Testis (tissue), 3 donors: Measurements from ENCODE around the gene ANKRD28. TPM values are rescaled to one million over a fixed set of nuclear protein-coding genes. Genes with fewer than 3 reads are reported as not detected.

Source experiments
- DNase-seq: peaks from one replicate; pipeline ENCODE4 v3.0.0-alpha.2; 2019
- H3K27ac ChIP-seq, 2 donors: fragments of 200-600 bp; sonication (generic); one replicate each; pipeline ENCODE4 v1.5.1; 2019
- H3K27me3 ChIP-seq: fragments of 200-600 bp; sonication (generic); one replicate; pipeline ENCODE4 v1.5.1; 2019
- H3K36me3 ChIP-seq: fragments of 200-600 bp; sonication (generic); one replicate; pipeline ENCODE4 v1.5.1; 2017; ENCODE audit warnings: low read depth; ENCODE audit errors: missing control alignments
- H3K4me1 ChIP-seq: fragments of 200-600 bp; sonication (generic); one replicate; pipeline ENCODE4 v1.5.1; 2019
- H3K4me3 ChIP-seq, 2 donors: fragments of 200-600 bp; sonication (generic); one replicate each; pipeline ENCODE4 v1.5.1; 2017 to 2019
- H3K9me3 ChIP-seq: fragments of 200-600 bp; sonication (generic); one replicate; pipeline ENCODE4 v1.5.1; 2017
- CTCF ChIP-seq, 3 experiments: fragments of 450-650 bp in 2 of 3; fragments of 200-600 bp in 1 of 3; sonication (generic) in 1 of 3; IDR thresholded peaks; one replicate each; pipeline ENCODE4 v1.5.1; 2016 to 2019; ENCODE audit warnings: antibody characterized with exemption in 3 of 3, mild to moderate bottlenecking in 2 of 3, moderate library complexity in 1 of 3
- POLR2A ChIP-seq: fragments of 450-650 bp; IDR thresholded peaks from one replicate; pipeline ENCODE4 v1.6.1; 2017; ENCODE audit warnings: antibody characterized with exemption, mild to moderate bottlenecking, moderate library complexity
- WGBS, 2 donors: methylation state at CpG; one replicate each; pipeline ENCODE4 v1.1.5; 2018; 5-methylcytosine and 5-hydroxymethylcytosine counted together
- intact Hi-C: fragments of 100-400 bp; cut with DNase I; formaldehyde crosslinking; loops from one replicate; pipeline ENCODE4 v1.15.1; 2023; ENCODE audit warnings: low total_unique reads
- polyA plus RNA-seq: library from polyadenylated mRNA; stranded (reverse); fragments of 350-450 nt; fragmentation: Illumina TruSeq; extraction: RNeasy Lipid Tissue Mini Kit (QIAGEN cat#74804); gene quantifications from one replicate; pipeline ENCODE4 v1.2.3, GENCODE V29; 2014; ENCODE audit warnings: low read depth, low replicate concordance; ENCODE audit not compliant: insufficient read depth
- total RNA-seq, 2 donors: library from RNA; depleted of rRNA; stranded (reverse); fragments of >200 nt; gene quantifications; one replicate each; pipeline ENCODE4 v1.2.3, GENCODE V29; 2016

The ANKRD28 gene
- total and polyA plus RNA-seq, 3 donors from 2014 or later, result 82.8 to 96.3 (median 93.8) TPM

DNA sequence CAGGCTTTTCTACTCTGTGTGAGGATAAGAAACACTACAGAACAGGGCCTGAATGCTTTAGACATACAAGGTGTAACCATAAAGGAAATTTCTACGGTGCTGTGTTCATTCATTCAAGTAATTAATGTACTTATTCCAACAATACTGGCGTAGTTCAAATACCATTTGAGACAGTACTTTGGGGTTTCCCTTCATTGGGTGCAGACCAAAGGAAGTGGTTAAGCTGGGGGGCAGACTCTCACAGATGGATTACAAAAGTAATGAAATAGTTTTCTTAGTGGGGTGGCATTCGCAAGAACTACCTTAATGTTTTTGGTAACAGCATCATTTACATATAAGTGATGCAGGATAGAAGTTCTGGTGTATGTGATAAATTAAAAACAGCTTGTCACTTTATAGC is 130.3 kb downstream of the ANKRD28 start:
- WGBS, 2 donors, result 94% methylated on average over 3 of the region's 3 CpGs
- no peaks in the 10 kb centered on the region for H3K4me1 ChIP-seq
- intact Hi-C loops, result no loop called here
- TF ChIP-seq CTCF (IDR thresholded peaks at IDR 0.05) (no peak), POLR2A (no peak)
- H3K27me3 ChIP-seq, result no peaks in the 10 kb centered on the region
- no peak for DNase-seq
- no peak overlapping the region for H3K4me3 ChIP-seq
- H3K27ac ChIP-seq, result no peak overlapping the region
- H3K36me3 ChIP-seq, result no peaks in the 10 kb centered on the region
- H3K9me3 ChIP-seq, result no peaks in the 10 kb centered on the region

- WGBS, 2 donors, result 70 to 81% methylated on average over 5 of the region's 5 CpGs
- DNase-seq, result no peak
Measured at GRCh38 chr3:15666277-15666676, 131.5 kb downstream of the ANKRD28 start.

GRCh38 chr3:15665510-15666150 is 132.1 kb downstream of the ANKRD28 start:
- Histone ChIP-seq H3K9me3 (no peaks in the 10 kb centered on the region), H3K4me1 (no peaks in the 10 kb centered on the region), H3K4me3 (no peak overlapping the region), H3K27me3 (no peaks in the 10 kb centered on the region), H3K36me3 (no peaks in the 10 kb centered on the region), H3K27ac (no peak overlapping the region)
- no peak for DNase-seq
- 82 to 93% methylated on average over 5 of the region's 5 CpGs for WGBS, 2 donors
- intact Hi-C loops, result no loop called here
- no peak for TF ChIP-seq CTCF (IDR thresholded peaks at IDR 0.05)
- no peak for TF ChIP-seq POLR2A

More at GRCh38 chr3:15666277-15666676, 131.5 kb downstream of the ANKRD28 start:
- Histone ChIP-seq H3K36me3 (no peaks in the 10 kb centered on the region), H3K27ac (no peak overlapping the region), H3K4me1 (no peaks in the 10 kb centered on the region), H3K9me3 (no peaks in the 10 kb centered on the region), H3K4me3 (no peak overlapping the region), H3K27me3 (no peaks in the 10 kb centered on the region)
- intact Hi-C loops, result no loop called here
- no peak for TF ChIP-seq CTCF (IDR thresholded peaks at IDR 0.05)
- no peak for TF ChIP-seq POLR2A

DNA sequence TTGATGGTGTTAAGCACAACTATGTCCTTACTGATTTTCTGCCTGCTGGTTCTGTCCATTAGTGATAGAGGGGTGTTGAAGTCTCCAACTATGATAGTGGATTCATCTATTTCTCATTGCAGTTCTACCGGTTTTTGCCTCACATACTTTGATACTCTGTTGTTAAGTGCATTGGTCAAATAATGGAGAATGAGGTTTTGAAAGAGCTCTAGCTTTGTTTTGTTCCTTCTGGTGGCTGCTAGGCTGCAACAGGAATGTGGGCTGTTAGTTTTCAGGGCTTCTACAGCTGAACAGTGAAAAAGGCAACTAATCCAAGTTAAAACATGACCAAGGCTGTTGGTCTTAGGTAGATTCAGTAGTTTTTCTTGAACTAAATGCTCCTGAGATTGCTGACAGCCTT is 133.6 kb downstream of the ANKRD28 start:
- H3K4me1 ChIP-seq, result no peaks in the 10 kb centered on the region
- no peak overlapping the region for H3K27ac ChIP-seq
- no peaks in the 10 kb centered on the region for H3K36me3 ChIP-seq
- no peak for DNase-seq
- 61 to 75% methylated on average over 1 of the region's 1 CpG for WGBS, 2 donors
- H3K27me3 ChIP-seq, result no peaks in the 10 kb centered on the region
- no peak overlapping the region for H3K4me3 ChIP-seq
- no peaks in the 10 kb centered on the region for H3K9me3 ChIP-seq
- intact Hi-C loops, result no loop called here
- TF ChIP-seq POLR2A (no peak), CTCF (IDR thresholded peaks at IDR 0.05) (no peak)
